HepG2 (cell line): ENCODE results near the gene KLHL17. TPM values are rescaled to one million over a fixed set of nuclear protein-coding genes. Genes with fewer than 3 reads are reported as not detected.

Experiments used
- ARNT2 ChIP-seq: sonication (generic); formaldehyde crosslinking; IDR thresholded peaks from 2 replicates; pipeline ENCODE4 v1.8.0; 2022; ENCODE audit warnings: mild to moderate bottlenecking, low read depth, missing genetic modification reagents, moderate library complexity
- FOXA3 ChIP-seq: IDR thresholded peaks from 2 replicates; pipeline ENCODE4 v1.6.1; 2016; ENCODE audit warnings: missing genetic modification reagents, missing compliant biosample characterization
- JUND ChIP-seq: sonication (generic); formaldehyde crosslinking; IDR thresholded peaks from 2 replicates; pipeline ENCODE4 v1.8.0; 2022; ENCODE audit warnings: mild to moderate bottlenecking, missing genetic modification reagents
- PHF20 ChIP-seq: sonication (generic); formaldehyde crosslinking; IDR thresholded peaks from 2 replicates; pipeline ENCODE4 v1.5.0; 2020; ENCODE audit warnings: mild to moderate bottlenecking, missing genetic modification reagents
- PITX1 ChIP-seq: sonication (generic); formaldehyde crosslinking; IDR thresholded peaks from 2 replicates; pipeline ENCODE4 v1.5.1; 2020; ENCODE audit warnings: mild to moderate bottlenecking, missing genetic modification reagents
- POGZ ChIP-seq: sonication (generic); formaldehyde crosslinking; IDR thresholded peaks from 2 replicates; pipeline ENCODE4 v1.4.0; 2020; ENCODE audit warnings: mild to moderate bottlenecking, missing genetic modification reagents
- POLR2AphosphoS5 ChIP-seq: IDR thresholded peaks from 2 replicates; pipeline ENCODE4 v1.6.1; 2012; ENCODE audit warnings: low read depth, low read length
- SAP130 ChIP-seq: IDR thresholded peaks from 2 replicates; pipeline ENCODE4 v1.6.1; 2016; ENCODE audit warnings: low read depth
- TEAD2 ChIP-seq: sonication (generic); formaldehyde crosslinking; IDR thresholded peaks from 2 replicates; pipeline ENCODE4 v1.9.0; 2021; ENCODE audit warnings: missing genetic modification reagents
- ZBTB7B ChIP-seq: sonication (generic); formaldehyde crosslinking; IDR thresholded peaks from 2 replicates; pipeline ENCODE4 v1.4.0; 2020; ENCODE audit warnings: missing genetic modification reagents
- ZFP90 ChIP-seq: sonication (generic); formaldehyde crosslinking; IDR thresholded peaks from 2 replicates; pipeline ENCODE4 v1.8.0; 2022; ENCODE audit warnings: missing genetic modification reagents, mild to moderate bottlenecking, inconsistent platforms, borderline replicate concordance
- ZNF143 ChIP-seq: sonication (generic); formaldehyde crosslinking; IDR thresholded peaks from 2 replicates; pipeline ENCODE4 v1.4.0; 2020; ENCODE audit warnings: missing genetic modification reagents
- ZNF234 ChIP-seq: sonication (generic); formaldehyde crosslinking; conservative IDR thresholded peaks from 2 replicates; pipeline ENCODE4 v1.5.1; 2020; ENCODE audit warnings: mild to moderate bottlenecking, missing genetic modification reagents
- ZNF24 ChIP-seq: fragments of 450-650 bp; IDR thresholded peaks from 2 replicates; pipeline ENCODE4 v1.6.1; 2017; ENCODE audit warnings: antibody characterized with exemption, mild to moderate bottlenecking
- ZNF451 ChIP-seq: sonication (generic); formaldehyde crosslinking; IDR thresholded peaks from 2 replicates; pipeline ENCODE4 v1.5.0; 2020; ENCODE audit warnings: mild to moderate bottlenecking, missing genetic modification reagents
- ZNF589 ChIP-seq: sonication (generic); formaldehyde crosslinking; conservative IDR thresholded peaks from 2 replicates; pipeline ENCODE4 v1.8.0; 2022; ENCODE audit warnings: mild to moderate bottlenecking, moderate library complexity, missing genetic modification reagents
- ZNF83 ChIP-seq: sonication (generic); formaldehyde crosslinking; IDR thresholded peaks from 2 replicates; pipeline ENCODE4 v1.4.0; 2020; ENCODE audit warnings: missing genetic modification reagents, mild to moderate bottlenecking, borderline replicate concordance
- ZNF841 ChIP-seq: sonication (generic); formaldehyde crosslinking; IDR thresholded peaks from 2 replicates; pipeline ENCODE4 v1.8.1; 2023; ENCODE audit warnings: missing genetic modification reagents, borderline replicate concordance
- polyA plus RNA-seq, 8 experiments: library from polyadenylated mRNA; depleted of rRNA in 3 of 8; stranded (reverse) in 7 of 8; unstranded in 1 of 8; fragments of >200 nt; fragmentation: Illumina TruSeq in 4 of 8; extraction: Trizol in 4 of 8; gene quantifications; 2 replicates each; pipeline versions ENCODE4 v1.2.1 to v1.2.3, GENCODE V29; 2011 to 2016; ENCODE audit warnings: low read depth in 4 of 8, missing spikeins in 1 of 8, mixed read lengths in 1 of 8; ENCODE audit not compliant: insufficient read depth in 1 of 8
- total RNA-seq, 5 experiments: library from RNA; depleted of rRNA; stranded (reverse); fragments of >200 nt; fragmentation: Illumina TruSeq; extraction: Trizol; gene quantifications; 2 replicates each; pipeline ENCODE4 v1.2.3, GENCODE V29; 2016; ENCODE audit warnings: low read depth in 1 of 5
- TF ChIP-seq, protein P1 (sequence below): IDR thresholded peaks from 2 replicates; pipeline ENCODE4 v1.6.1; 2016; ENCODE audit warnings: missing compliant biosample characterization, missing genetic modification reagents, borderline replicate concordance
- TF ChIP-seq, protein P2 (sequence below): sonication (generic); formaldehyde crosslinking; IDR thresholded peaks from 2 replicates; pipeline ENCODE4 v1.4.0; 2020; ENCODE audit warnings: missing genetic modification reagents
- TF ChIP-seq, protein P3 (sequence below): sonication (generic); formaldehyde crosslinking; IDR thresholded peaks from 2 replicates; pipeline ENCODE4 v1.4.0; 2020; ENCODE audit warnings: mild to moderate bottlenecking, missing genetic modification reagents
- TF ChIP-seq, protein P4 (sequence below): sonication (generic); formaldehyde crosslinking; IDR thresholded peaks from 2 replicates; pipeline ENCODE4 v1.5.0; 2020; ENCODE audit warnings: mild to moderate bottlenecking, missing genetic modification reagents
- TF ChIP-seq, protein P5 (sequence below): IDR thresholded peaks from 2 replicates; pipeline ENCODE4 v1.6.1; 2016; ENCODE audit warnings: low read depth, borderline replicate concordance

The KLHL17 gene
- total and polyA plus RNA-seq, 2 of the 13 experiments (the other 11 are each of a cell fraction or from before 2014, with no cell fraction given) = 9.3 to 24.7 TPM

DNA sequence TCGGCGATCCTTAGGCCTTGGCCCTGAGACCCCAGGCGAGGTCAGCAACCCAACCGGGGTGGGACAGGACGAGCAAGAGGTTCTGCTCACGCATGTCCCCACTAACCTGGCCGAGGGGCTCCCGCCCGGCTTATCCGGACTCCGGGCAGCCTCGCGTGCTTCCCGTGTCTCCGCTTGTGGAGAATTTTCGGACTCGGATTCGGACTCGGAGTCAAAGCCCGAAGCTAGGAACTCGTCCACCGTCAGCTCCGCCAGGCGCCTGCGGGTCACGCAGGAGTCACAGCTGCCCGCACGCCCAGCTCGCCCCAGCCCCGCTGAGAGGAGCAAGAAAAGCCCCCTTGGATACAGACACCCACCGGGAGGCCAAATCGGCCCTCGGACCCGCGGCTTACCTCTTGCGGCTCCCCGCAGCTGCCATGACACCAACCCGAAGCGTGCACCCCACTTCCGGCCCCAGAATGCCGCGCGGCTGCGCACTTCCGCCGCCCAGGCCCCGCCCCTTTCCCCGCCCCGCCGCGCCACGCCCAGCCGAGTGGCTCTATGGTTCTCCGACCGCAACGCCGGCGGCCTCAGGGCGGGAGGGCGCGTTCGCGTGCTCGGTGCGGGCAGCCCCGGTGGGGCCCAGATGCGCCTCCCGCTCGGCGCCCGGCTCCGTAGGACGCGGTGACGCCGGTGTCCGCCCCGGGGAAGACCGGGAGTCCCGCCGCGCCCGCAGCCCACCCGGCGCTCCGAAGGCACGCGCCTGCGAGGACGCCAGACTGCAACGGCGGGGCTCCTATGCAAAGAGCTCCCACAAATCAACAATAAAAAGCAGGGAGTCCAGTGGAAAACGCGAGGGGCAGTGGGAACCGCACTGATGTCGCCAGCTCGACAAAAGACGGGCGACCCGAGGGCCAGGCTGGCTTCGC is 1.3 kb upstream of the KLHL17 start, which contains the start of gene NOC2L (continued):
- TF ChIP-seq ZNF451 (CRISPR knock-in tag) (peak; percentile 48; the same call in 1 of the 2 replicates), TEAD2 (CRISPR knock-in tag) (no peak), ZNF234 (CRISPR knock-in tag) (0 out of 2 replicates have a peak, but pooled peaks have one; percentile 51), JUND (0 out of 2 replicates have a peak, but pooled peaks have one; percentile 21), ZNF24 (no peak), FOXA3 (peak; percentile 17; the same call in 1 of the 2 replicates), ZNF83 (CRISPR knock-in tag) (no peak), ARNT2 (CRISPR knock-in tag) (0 out of 2 replicates have a peak, but pooled peaks have one; percentile 37), POLR2AphosphoS5 (peak; percentile 76), ZBTB7B (CRISPR knock-in tag) (peak; percentile 53; the same call in 1 of the 2 replicates), ZFP90 (peak; percentile 62; the same call in 1 of the 2 replicates), PHF20 (CRISPR knock-in tag) (peak; percentile 89), POGZ (no peak), ZNF841 (CRISPR knock-in tag) (no peak), SAP130 (CRISPR knock-in tag) (peak; percentile 93), PITX1 (peak; percentile 43; the same call in 1 of the 2 replicates), ZNF589 (CRISPR knock-in tag) (peak; percentile 41; the same call in 1 of the 2 replicates), ZNF143 (CRISPR knock-in tag) (peak; percentile 90)
- TF ChIP-seq, protein P1, sequence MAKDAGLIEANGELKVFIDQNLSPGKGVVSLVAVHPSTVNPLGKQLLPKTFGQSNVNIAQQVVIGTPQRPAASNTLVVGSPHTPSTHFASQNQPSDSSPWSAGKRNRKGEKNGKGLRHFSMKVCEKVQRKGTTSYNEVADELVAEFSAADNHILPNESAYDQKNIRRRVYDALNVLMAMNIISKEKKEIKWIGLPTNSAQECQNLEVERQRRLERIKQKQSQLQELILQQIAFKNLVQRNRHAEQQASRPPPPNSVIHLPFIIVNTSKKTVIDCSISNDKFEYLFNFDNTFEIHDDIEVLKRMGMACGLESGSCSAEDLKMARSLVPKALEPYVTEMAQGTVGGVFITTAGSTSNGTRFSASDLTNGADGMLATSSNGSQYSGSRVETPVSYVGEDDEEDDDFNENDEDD (CRISPR knock-in tag) = peak; percentile 49; the same call in 1 of the 2 replicates
- TF ChIP-seq, protein P2, sequence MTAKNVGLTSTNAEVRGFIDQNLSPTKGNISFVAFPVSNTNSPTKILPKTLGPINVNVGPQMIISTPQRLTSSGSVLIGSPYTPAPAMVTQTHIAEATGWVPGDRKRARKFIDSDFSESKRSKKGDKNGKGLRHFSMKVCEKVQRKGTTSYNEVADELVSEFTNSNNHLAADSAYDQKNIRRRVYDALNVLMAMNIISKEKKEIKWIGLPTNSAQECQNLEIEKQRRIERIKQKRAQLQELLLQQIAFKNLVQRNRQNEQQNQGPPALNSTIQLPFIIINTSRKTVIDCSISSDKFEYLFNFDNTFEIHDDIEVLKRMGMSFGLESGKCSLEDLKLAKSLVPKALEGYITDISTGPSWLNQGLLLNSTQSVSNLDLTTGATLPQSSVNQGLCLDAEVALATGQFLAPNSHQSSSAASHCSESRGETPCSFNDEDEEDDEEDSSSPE (CRISPR knock-in tag) = no peak
- TF ChIP-seq, protein P3, sequence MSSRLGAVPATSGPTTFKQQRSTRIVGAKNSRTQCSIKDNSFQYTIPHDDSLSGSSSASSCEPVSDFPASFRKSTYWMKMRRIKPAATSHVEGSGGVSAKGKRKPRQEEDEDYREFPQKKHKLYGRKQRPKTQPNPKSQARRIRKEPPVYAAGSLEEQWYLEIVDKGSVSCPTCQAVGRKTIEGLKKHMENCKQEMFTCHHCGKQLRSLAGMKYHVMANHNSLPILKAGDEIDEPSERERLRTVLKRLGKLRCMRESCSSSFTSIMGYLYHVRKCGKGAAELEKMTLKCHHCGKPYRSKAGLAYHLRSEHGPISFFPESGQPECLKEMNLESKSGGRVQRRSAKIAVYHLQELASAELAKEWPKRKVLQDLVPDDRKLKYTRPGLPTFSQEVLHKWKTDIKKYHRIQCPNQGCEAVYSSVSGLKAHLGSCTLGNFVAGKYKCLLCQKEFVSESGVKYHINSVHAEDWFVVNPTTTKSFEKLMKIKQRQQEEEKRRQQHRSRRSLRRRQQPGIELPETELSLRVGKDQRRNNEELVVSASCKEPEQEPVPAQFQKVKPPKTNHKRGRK = no peak
- TF ChIP-seq, protein P4, sequence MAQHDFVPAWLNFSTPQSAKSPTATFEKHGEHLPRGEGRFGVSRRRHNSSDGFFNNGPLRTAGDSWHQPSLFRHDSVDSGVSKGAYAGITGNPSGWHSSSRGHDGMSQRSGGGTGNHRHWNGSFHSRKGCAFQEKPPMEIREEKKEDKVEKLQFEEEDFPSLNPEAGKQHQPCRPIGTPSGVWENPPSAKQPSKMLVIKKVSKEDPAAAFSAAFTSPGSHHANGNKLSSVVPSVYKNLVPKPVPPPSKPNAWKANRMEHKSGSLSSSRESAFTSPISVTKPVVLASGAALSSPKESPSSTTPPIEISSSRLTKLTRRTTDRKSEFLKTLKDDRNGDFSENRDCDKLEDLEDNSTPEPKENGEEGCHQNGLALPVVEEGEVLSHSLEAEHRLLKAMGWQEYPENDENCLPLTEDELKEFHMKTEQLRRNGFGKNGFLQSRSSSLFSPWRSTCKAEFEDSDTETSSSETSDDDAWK (CRISPR knock-in tag) = no peak
- TF ChIP-seq, protein P5, sequence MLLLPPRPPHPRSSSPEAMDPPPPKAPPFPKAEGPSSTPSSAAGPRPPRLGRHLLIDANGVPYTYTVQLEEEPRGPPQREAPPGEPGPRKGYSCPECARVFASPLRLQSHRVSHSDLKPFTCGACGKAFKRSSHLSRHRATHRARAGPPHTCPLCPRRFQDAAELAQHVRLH (CRISPR knock-in tag) = 0 out of 2 replicates have a peak, but pooled peaks have one; percentile 65
